ENCODE data around the gene ZSWIM3.
A peak's percentile ranks its signal among the peaks of the same experiment; 100 is the strongest.

ZSWIM3 gene

DNA sequence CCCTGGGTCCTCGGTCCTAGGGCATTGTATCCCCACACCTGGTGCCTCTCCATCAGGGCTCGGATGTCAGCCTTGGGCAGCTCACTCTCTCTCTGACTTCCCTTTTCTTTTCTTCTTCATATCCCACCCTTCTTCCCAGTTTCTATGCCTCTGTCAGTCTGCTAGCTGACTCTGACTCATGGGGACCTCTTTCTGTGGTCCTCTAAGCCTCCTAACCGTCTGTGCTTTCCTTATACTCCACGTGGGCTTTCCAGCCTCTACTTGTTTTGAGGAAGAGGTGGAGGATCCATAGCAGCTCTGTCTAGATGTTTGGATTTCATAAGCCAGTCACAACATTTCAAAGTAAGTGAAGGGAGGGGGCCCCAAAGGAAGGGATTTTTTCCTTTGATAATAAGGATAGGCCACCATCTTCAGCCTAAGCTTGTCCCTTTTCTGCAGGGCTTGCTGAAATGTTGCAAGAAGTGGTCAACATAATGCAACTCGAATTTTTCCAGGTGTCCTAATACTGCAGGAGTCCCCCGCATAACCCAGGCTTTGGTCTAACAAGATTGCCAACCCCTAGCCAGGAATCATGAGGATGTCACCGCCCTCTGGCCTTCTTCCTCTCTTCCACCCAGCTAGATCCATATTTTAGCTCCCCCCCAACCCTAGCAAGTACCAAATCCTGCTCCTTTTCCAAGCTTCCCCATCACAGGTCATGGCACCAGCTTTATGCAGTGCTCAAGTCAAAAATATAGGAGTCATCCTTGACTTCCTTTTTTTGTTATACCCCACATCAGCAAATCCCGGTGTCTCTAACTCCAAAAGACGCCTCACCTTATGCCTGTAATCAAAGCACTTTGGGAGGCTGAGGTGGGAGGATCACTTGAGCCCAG is 63.3 kb downstream of the ZSWIM3 start:
- Histone ChIP-seq H3K27ac (peak overlapping the region in 2 of 21 experiments; percentile 52 to 62), H3K4me3 (no peak overlapping the region)

- H3K4me3 ChIP-seq, result no peak overlapping the region
Measured at GRCh38 chr20:45921337-45922189, 64.1 kb downstream of the ZSWIM3 start.

GRCh38 chr20:45924391-45925261 is 67.2 kb downstream of the ZSWIM3 start:
- H3K27ac ChIP-seq, result peak overlapping the region in 15 of 21 experiments; percentile 35 to 72 (median 57)
- no peak overlapping the region for H3K4me3 ChIP-seq

More at GRCh38 chr20:45921337-45922189, 64.1 kb downstream of the ZSWIM3 start:
- no peak overlapping the region for H3K27ac ChIP-seq

DNA sequence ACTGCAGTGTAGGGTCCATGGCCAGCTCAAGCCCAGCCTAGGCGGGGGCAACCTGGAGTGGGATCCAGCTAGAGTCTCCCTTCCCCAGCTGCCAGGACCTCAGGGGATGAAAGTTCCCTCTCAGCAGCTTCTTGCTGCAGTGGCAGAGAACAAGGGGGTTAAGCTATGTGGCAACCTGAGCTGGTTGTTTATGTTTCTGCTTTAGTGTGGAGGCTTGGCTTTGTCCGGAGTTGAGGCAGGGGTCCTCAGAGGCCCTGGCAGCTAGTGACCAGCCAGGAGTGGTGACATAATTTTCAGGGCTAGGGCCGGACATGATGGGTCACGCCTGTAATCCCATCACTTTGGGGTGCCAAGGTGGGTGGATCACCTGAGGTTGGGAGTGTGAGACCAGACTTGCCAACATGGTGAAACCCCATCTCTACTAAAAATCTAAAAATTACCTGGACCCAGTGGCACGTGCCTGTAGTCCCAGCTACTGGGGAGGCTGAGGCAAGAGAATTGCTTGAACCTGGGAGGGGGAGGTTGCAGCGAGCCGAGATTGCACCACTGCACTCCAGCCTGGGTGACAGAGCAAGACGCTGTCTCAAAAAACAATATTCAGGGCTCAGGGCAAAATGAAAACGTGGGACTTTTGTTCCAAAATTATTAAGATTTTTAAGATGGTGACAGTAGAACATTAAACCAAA is 68.5 kb downstream of the ZSWIM3 start:
- no peak overlapping the region for H3K4me3 ChIP-seq
- H3K27ac ChIP-seq, result peak overlapping the region in 3 of 21 experiments; percentile 7 to 23 (median 15)

GRCh38 chr20:45926731-45927070 is 69.3 kb downstream of the ZSWIM3 start:
- H3K27ac ChIP-seq, result no peak overlapping the region

DNA sequence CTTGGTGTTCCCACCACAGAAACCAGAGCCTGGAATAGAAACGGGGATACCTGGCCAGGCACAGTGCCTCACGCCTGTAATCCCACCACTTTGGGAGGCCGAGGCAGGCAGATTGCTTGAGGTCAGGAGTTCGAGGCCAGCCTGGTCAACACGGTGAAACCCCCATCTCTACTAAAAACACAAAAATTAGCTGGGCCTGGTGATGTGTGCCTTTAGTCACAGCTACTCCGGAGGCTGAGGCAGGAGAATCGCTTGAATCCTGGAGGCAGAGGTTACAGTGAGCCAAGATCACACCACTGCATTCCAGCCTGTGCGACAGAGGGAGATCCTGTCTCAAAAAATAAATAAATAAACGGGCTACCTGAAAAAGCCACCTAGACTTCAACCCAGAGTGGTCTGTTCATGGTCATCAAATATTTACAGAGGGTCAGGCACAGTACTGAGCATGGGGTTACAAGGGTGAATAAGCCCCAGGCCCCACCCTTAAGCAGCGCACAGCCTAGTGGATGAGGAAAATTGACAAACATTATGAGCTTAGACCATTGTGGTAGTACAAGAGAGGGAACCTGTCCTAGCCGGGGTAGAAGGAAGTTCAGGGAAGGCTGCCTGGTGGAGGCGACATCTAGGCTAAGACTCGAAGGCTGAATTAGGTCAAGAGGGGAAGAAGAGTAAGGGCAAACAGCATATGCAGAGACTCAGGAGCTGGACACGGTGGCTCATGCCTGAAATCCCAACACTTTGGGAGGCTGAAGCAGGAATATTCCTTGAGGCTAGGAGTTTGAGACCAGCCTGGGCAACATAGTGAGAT is 69.9 kb downstream of the ZSWIM3 start:
- Histone ChIP-seq H3K4me3 (no peak overlapping the region), H3K27ac (no peak overlapping the region)

More at GRCh38 chr20:45926731-45927070, 69.3 kb downstream of the ZSWIM3 start:
- no peak overlapping the region for H3K4me3 ChIP-seq
